ENCODE data around the gene LRRC3.

DNA sequence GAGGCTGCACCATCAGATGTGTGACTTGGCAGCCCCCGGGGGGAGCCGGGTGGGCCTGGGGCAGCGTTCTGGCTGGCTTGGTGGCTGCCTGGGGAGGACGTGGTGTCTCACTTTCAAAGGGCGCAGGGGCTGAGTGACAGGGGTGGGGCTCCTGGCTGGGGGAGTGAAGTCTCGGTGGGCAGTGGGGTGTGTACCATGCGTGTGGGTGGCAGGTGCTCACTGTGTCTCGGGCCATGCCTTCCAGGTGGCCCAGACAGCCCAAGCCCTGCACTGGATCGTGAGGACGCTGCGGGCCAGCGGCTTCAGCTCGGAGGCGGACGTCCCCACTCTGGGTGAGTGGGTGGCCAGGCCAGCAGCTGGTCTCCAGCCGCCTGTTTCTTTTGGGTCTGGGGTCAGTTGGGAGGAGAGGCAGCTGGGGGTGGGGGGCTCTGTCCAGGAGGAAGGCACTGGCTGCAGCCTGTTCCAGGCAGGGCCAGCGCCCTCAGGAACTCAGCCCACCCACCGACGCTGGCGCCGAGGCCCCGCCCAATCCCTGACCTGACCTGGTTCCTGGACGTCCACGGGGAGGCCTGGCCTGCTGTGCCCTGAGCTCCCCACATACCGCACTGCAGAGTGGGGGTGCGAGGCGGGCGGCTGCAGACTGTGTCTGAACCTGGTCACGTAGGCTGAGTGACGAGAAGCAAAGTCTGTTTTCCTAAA is 30.6 kb upstream of the LRRC3 start:
- TF ChIP-seq, protein P1, sequence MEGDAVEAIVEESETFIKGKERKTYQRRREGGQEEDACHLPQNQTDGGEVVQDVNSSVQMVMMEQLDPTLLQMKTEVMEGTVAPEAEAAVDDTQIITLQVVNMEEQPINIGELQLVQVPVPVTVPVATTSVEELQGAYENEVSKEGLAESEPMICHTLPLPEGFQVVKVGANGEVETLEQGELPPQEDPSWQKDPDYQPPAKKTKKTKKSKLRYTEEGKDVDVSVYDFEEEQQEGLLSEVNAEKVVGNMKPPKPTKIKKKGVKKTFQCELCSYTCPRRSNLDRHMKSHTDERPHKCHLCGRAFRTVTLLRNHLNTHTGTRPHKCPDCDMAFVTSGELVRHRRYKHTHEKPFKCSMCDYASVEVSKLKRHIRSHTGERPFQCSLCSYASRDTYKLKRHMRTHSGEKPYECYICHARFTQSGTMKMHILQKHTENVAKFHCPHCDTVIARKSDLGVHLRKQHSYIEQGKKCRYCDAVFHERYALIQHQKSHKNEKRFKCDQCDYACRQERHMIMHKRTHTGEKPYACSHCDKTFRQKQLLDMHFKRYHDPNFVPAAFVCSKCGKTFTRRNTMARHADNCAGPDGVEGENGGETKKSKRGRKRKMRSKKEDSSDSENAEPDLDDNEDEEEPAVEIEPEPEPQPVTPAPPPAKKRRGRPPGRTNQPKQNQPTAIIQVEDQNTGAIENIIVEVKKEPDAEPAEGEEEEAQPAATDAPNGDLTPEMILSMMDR (conservative IDR thresholded peaks at IDR 0.05; ENCODE audit: low read depth, low read length): no peak
- no peak for TF ChIP-seq FOS (IDR thresholded peaks at IDR 0.05; ENCODE audit: low read depth, low read length)
- TF ChIP-seq POLR2A (IDR thresholded peaks at IDR 0.05; ENCODE audit: low read depth, low read length): no peak
- no peak for TF ChIP-seq MXI1 (IDR thresholded peaks at IDR 0.05; ENCODE audit: borderline replicate concordance, low read depth, low read length)
- TF ChIP-seq RFX5 (IDR thresholded peaks at IDR 0.05; ENCODE audit: low read depth, low read length): no peak
- TF ChIP-seq CEBPB (IDR thresholded peaks at IDR 0.05; ENCODE audit: low read depth, low read length): no peak
- TF ChIP-seq SMC3 (IDR thresholded peaks at IDR 0.05; ENCODE audit: low read depth, low read length): no peak
- TF ChIP-seq, protein P2, sequence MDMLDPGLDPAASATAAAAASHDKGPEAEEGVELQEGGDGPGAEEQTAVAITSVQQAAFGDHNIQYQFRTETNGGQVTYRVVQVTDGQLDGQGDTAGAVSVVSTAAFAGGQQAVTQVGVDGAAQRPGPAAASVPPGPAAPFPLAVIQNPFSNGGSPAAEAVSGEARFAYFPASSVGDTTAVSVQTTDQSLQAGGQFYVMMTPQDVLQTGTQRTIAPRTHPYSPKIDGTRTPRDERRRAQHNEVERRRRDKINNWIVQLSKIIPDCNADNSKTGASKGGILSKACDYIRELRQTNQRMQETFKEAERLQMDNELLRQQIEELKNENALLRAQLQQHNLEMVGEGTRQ (IDR thresholded peaks at IDR 0.05; ENCODE audit: low read depth, low read length): no peak
- TF ChIP-seq, protein P3, sequence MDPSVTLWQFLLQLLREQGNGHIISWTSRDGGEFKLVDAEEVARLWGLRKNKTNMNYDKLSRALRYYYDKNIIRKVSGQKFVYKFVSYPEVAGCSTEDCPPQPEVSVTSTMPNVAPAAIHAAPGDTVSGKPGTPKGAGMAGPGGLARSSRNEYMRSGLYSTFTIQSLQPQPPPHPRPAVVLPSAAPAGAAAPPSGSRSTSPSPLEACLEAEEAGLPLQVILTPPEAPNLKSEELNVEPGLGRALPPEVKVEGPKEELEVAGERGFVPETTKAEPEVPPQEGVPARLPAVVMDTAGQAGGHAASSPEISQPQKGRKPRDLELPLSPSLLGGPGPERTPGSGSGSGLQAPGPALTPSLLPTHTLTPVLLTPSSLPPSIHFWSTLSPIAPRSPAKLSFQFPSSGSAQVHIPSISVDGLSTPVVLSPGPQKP (IDR thresholded peaks at IDR 0.05; ENCODE audit: borderline replicate concordance, low read depth, low read length): no peak
- TF ChIP-seq MAFK (IDR thresholded peaks at IDR 0.05; ENCODE audit: low read depth, low read length): no peak
- no peak for TF ChIP-seq NFE2L2 (IDR thresholded peaks at IDR 0.05; ENCODE audit: low read depth, low read length)
- no peak for TF ChIP-seq RAD21 (IDR thresholded peaks at IDR 0.05; ENCODE audit: low read length)

Measured in IMR-90 (cell line).